ENCODE results near the gene ARHGAP22. TPM values are rescaled to one million over a fixed set of nuclear protein-coding genes. Genes with fewer than 3 reads are reported as not detected.

Gene ARHGAP22
- polyA plus RNA-seq, 4 donors: 0.97 to 1.9 (median 1.2) TPM

- no peak for DNase-seq (ENCODE audit: low read depth in 4 of 4, low spot score in 3 of 4)
Observed at GRCh38 chr10:48487244-48487643, 117.6 kb downstream of the ARHGAP22 start.

GRCh38 chr10:48485711-48486110 is 119.2 kb downstream of the ARHGAP22 start:
- no peak for DNase-seq (ENCODE audit: low read depth in 4 of 4, low spot score in 3 of 4)

GRCh38 chr10:48484911-48485310 is 120.0 kb downstream of the ARHGAP22 start:
- DNase-seq (ENCODE audit: low read depth in 4 of 4, low spot score in 3 of 4): no peak

DNA sequence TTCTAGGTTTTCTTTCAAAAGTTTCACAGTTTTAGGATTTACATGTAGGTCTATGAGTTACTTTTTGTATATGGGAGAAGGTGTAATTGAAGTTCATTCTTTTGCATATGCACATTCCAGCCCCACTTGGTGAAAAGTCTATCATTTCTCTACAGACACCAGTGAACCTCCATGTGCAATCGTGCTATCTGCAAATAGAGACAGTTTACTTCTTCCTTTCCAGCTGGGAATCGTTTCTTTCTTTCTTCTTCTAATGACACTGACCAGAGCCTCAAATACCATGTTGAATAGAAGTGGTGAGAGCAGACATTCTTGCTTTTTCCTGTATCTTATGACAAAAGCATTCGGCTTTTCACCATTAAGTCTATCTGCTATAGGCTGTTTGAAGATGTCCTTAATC is 122.7 kb downstream of the ARHGAP22 start:
- DNase-seq (ENCODE audit: low read depth in 4 of 4, low spot score in 3 of 4): no peak

- no peak for DNase-seq (ENCODE audit: low read depth in 4 of 4, low spot score in 3 of 4)
Observed at GRCh38 chr10:48481385-48481784, 123.5 kb downstream of the ARHGAP22 start.

- no peak for DNase-seq (ENCODE audit: low read depth in 4 of 4, low spot score in 3 of 4)
Observed at GRCh38 chr10:48480397-48481374, 124.2 kb downstream of the ARHGAP22 start.

- no peak for DNase-seq (ENCODE audit: low read depth in 4 of 4, low spot score in 3 of 4)
Observed at GRCh38 chr10:48478980-48479811, 125.7 kb downstream of the ARHGAP22 start.

GRCh38 chr10:48478469-48478868 is 126.4 kb downstream of the ARHGAP22 start:
- DNase-seq (ENCODE audit: low read depth in 4 of 4, low spot score in 3 of 4): no peak

GRCh38 chr10:48477616-48478015 is 127.3 kb downstream of the ARHGAP22 start:
- no peak for DNase-seq (ENCODE audit: low read depth in 4 of 4, low spot score in 3 of 4)

- DNase-seq (ENCODE audit: low read depth in 4 of 4, low spot score in 3 of 4): no peak
Observed at GRCh38 chr10:48477141-48477540, 127.7 kb downstream of the ARHGAP22 start.

GRCh38 chr10:48476279-48476982 is 128.4 kb downstream of the ARHGAP22 start:
- DNase-seq (ENCODE audit: low read depth in 4 of 4, low spot score in 3 of 4): no peak

DNA sequence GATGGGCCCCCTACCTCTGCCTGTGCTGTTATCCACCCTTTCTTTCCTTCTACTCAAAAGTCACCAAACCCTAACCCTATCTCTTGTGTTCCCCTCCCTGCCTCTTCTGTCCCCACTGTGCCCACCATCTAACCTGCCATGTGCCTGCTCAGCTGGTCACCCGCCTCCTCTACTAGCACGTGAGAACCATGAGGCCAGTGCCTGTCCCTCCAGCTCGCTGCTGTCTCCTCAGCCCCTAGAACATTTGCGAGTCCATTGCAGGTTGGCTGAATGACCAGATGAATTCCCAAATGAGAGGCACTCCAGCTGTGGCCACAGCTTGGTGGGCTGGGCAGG is 129.0 kb downstream of the ARHGAP22 start:
- DNase-seq (ENCODE audit: low read depth in 4 of 4, low spot score in 3 of 4): no peak

- no peak for DNase-seq (ENCODE audit: low read depth in 4 of 4, low spot score in 3 of 4)
Observed at GRCh38 chr10:48474765-48475365, 130.0 kb downstream of the ARHGAP22 start.

DNA sequence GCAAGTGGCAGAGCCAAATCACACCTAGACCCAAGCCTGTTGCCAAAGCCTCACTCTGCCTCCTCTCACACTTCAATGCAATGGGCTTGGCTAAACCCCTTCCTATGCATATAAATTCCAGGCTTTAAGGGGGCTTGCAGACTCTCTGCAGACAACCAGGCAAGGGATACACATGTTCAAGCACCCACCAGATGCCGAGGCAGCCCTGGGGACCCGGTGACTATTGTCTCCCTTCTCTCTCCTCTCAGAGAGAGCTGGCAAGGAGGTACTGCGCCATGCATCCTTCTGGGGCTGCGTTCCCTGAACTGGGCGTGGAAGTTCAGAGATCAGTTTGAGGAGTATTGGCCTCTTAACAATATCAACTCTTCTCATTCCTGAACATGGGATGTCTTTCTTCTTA is 131.2 kb downstream of the ARHGAP22 start:
- no peak for DNase-seq (ENCODE audit: low read depth in 4 of 4, low spot score in 3 of 4)

- no peak for DNase-seq (ENCODE audit: low read depth in 4 of 4, low spot score in 3 of 4)
Observed at GRCh38 chr10:48472501-48473069, 132.3 kb downstream of the ARHGAP22 start.

- no peak for DNase-seq (ENCODE audit: low read depth in 4 of 4, low spot score in 3 of 4)
Observed at GRCh38 chr10:48470893-48471805, 133.7 kb downstream of the ARHGAP22 start.

GRCh38 chr10:48470115-48470892 is 134.6 kb downstream of the ARHGAP22 start:
- peak in 3 of 4 donors; percentile 43 to 68 (median 67) for DNase-seq (ENCODE audit: low read depth in 4 of 4, low spot score in 3 of 4)

DNA sequence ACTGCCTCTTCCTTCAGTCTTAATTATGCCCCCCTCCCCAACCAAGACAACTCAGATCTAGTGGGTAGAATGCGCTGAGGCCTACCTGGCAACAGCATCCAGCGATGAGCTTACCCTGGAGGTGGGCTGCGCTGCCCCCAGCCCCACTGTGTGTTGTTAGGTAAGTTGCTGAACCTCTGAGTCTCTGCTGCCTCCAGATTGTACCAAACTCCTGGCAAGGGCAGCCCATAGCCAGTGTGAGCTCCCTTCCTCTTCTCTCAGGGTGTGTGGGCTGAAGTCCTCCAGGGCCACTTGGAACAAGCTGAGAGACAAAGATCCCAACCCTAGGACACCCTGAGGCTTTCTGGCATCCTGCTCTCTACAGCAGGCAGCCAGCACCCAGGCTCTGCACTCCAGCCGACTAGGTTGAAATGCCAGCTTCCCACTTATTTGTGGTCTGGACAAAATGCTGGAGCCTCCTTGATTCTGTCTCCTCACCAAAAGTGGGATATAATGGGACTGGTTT is 135.3 kb downstream of the ARHGAP22 start:
- no peak for DNase-seq (ENCODE audit: low read depth in 4 of 4, low spot score in 3 of 4)
